HG03095 (cell line): ENCODE results near the gene LAMTOR1.
A peak's percentile ranks its signal among the peaks of the same experiment; 100 is the strongest.
"Not testable (repeated sequence)": the region's sequence is repeated elsewhere in the genome, so short reads cannot be mapped to it uniquely, and the experiment has no call there.

Source experiments
- ATAC-seq: cut with Tn5 transposase; IDR thresholded peaks from one replicate; pipeline ENCODE4 v1.9.1; 2021; ENCODE audit warnings: moderate library complexity; ENCODE audit not compliant: unreplicated experiment

Gene LAMTOR1

DNA sequence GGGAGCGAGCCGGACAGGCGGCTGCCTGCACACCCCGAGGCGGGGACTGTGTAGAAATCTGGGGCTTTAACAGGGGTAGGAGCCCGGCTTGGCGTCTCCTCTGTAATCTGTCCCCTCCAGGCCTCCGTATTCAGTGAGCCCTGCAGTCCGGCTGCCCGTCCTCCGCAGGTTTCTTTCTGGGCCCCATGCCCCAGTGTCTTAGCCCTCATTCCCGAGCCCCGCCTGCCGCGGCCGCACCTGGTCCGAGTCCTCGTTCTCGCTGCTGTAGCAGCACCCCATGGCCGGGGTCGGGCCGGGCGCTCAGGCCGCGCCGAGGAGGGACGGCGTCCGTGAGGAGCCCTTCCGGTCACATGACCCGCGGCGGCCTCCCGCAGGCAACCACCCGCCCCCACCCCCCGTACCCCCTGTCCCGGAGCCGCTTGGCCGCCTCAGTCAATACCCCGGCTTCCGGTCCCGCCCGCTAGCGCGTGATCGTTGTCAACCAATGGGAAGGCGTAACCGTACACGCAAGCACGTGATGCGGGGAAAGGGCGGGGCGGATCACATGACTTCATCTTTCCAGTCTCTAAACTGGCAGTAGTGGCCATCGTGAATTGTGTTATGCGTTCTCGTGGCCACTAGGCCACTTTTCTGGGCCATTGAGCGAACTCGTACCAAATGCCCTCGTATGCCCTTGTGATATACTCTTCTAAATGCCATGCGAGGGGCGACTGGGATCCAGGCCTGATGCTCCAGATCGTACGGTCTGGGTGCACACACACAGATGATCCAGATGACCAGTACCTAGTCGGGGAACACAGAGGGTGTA lies at the start of gene LAMTOR1:
Gene LAMTOR1 (minus strand): TSS at position 352 of the 808 bp plus-strand sequence. CDS start 73 bp downstream, at position 279.
- peak; percentile 73 for ATAC-seq

DNA sequence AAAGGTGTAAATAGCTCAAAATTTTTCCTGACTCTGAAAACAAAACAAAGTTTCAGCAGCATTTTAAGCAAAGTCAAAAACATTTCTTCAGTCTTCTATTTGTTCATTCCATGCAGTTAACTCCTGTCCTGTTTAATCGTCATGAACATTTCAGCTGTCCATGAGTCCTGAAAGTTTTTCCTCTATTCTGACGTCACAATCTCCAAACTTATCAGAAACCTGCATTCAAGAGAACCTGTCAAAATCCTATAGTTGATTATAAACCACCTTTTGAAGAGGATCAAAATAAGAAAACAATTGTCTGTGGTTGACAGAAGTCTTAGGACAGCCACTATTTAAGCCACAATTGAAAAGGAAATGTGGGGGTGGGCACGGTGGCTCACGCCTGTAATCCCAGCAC lies 47.8 kb upstream of the LAMTOR1 start:
- ATAC-seq, result no peak

DNA sequence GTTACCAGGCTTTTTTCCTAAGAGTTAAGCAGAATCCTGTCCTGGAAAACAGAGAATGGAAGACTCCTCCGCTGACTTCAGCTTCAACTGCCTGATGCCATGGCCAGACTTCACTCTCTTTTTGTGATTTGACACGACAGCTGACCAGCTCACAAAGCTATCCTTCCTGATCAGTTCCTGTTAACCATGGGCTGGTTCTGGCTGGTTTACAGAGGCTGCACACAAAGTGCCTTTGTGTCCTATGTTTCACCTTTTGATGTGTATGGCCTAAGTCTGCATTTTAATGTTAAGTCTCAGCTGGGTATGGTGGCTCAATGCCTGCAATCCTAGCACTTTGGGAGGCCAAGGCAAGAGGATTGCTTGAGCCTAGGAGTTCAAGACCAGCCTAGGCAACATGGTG lies 43.5 kb upstream of the LAMTOR1 start:
- no peak for ATAC-seq

DNA sequence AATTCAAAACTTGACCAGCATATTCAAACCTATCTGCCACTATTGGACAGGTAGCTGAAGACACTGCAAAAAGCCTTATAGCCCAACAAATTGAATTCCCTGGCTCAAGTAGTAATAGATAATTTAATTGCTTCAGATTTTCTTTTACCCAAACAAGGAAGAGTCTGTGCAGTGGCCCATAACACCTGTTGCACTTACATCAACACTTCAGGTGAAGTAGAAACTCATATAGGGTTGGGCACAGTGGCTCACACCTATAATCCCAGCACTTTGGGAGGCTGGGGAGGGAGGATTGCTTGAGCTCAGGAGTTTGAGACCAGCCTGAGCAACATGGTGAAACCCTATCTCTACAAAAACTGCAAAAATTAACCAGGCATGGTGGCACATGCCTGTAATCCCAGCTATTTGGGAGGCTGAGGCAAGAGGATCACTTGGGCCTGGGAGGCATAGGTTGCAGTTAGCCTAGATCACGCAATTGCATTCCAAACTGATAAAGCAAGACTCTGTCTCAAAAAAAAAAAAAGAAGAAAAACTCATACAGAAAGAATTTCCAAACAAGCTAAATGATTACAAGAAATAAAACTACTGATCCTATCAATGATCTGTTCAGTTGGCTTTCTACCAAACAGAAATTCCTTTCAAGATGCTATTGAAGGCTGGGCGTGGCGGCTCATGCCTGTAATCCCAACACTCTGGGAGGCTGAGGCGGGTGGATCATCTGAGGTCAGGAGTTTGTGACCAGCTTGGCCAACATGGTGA lies 41.9 kb upstream of the LAMTOR1 start:
- ATAC-seq, result no peak

DNA sequence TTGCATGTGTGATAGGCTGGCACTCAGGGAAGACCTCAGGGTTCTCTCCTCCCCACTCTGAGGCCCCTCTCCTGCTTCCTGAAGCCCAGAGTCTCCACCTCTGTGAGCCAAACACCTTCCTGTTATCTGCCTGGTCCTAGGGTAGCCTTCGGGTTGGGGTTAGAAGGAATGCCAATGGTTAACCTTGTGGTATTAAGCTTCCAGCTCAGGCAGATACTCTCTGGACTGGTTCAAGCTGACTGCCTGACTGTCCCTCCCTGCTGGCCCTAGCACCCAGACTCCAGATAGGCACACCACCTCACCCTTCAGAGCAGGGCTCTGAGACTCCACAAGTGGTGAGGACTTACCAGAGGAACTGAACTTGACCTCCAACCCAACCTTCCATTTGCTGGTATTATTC lies 39.4 kb upstream of the LAMTOR1 start:
- ATAC-seq, result not testable (repeated sequence)

DNA sequence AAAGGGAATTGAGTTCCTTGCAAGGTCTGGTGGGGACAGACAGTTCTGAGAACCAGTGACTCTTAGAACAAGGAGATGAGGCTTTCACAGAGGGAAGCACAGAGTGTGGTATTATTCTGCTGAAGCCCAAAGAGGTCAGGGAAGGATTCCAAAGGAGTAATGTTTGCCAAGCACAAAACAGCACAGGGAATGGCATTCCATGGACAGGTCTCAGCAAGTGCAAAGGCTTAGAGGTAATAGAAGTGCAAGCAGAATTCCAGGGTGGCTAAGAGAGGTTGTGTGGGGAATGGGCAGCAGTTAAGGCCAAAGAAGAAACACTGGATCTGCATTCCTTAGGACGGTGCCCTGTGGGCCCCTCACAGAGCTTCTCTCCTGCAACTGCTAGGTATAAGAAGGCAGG lies 39.0 kb upstream of the LAMTOR1 start:
- ATAC-seq, result not testable (repeated sequence)

DNA sequence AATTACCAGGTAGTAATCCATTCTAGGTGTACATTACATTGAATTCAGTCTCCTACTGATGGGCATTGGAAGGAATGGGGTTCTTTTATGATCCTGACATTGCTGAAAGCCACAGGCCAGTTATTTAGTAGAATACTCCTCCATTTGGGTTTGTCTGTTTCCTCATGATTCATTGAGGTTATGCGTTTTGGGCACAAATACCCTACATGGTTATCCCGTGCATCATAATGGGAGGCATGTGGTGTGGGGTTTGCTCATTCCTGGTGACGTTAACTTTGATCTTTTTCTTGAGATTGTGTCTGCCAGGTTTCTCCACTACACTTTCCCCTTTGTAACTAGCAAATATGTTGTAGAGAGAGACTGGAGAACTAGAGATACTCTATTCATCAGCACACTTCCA lies 38.0 kb upstream of the LAMTOR1 start:
- ATAC-seq, result no peak

DNA sequence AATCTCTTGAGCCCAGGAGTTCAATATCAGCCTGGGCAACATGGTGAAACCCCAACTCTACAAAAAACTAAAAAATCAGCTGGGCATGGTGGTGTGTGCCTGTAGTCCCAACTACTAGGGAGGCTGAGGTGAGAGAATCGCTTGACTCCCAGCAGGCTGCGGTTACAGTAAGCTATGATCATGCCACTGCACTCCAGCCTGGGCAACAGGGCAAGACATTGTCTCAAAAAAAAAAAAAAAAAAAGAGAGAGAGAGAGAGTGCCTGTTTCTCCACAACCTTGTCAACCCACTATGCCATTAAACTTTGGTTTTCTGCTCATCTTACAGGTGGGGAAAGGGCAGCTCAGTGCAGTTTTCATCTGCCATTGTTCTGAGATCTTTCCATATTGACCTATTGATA lies 37.6 kb upstream of the LAMTOR1 start:
- no peak for ATAC-seq

DNA sequence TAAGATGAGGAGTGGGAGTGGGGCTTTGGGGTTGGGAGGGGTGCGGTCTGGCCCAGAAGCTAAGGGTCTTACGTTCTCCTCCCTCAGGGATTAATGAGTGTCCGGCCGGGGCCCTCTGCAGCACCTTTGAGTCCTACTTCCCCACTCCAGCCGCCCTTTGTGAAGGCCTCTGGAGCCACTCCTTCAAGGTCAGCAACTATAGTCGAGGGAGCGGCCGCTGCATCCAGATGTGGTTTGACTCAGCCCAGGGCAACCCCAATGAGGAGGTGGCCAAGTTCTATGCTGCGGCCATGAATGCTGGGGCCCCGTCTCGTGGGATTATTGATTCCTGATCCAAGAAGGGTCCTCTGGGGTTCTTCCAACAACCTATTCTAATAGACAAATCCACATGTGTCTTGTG lies 36.4 kb upstream of the LAMTOR1 start:
- ATAC-seq, result no peak

DNA sequence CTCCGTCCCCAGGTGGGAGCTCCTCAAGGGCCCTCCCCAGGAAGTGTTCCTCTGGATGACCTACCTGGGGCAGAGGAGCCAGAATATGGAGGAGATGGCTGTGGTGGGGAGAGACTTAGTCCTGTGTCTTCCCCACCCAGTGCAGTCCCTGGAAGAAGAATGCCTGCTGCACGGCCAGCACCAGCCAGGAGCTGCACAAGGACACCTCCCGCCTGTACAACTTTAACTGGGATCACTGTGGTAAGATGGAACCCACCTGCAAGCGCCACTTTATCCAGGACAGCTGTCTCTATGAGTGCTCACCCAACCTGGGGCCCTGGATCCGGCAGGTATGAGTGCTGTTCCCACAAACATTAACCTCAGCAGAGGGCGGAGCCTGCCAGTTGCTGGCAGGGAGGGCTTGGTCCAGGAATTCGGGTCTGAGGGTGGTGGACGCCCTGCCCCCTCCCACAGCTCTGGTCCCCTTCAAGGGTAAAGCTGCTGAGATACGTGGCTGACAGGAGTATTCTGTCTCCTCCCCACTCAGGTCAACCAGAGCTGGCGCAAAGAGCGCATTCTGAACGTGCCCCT lies 35.8 kb upstream of the LAMTOR1 start:
- ATAC-seq, result no peak

DNA sequence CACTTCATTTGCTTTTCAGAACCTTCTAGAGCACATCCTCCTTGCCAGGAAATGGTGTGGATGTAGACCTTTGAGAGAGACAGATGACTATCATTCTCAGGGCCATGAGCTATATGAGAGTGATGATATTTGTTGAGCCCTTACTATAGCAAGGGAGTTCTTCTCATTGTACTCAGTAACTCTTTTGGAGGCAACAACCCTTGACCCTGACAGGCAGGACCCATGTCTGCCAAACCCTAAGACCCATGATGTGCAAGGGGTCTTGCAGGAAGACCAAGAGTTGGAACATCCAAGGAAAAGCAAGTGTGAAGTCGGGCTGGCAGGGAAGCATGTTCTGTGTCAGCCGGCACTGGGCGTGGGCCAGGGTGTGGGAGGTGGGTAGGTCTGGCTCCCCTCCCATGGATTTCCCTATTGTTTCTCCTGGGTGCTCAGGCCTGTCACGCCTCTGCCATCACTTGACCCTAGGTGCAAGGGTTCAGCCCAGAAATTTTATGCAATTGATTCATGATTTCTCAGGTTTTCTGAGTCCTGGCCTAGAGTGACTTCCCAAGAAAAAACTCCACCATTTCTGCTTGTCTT lies 33.7 kb upstream of the LAMTOR1 start:
- ATAC-seq, result no peak

DNA sequence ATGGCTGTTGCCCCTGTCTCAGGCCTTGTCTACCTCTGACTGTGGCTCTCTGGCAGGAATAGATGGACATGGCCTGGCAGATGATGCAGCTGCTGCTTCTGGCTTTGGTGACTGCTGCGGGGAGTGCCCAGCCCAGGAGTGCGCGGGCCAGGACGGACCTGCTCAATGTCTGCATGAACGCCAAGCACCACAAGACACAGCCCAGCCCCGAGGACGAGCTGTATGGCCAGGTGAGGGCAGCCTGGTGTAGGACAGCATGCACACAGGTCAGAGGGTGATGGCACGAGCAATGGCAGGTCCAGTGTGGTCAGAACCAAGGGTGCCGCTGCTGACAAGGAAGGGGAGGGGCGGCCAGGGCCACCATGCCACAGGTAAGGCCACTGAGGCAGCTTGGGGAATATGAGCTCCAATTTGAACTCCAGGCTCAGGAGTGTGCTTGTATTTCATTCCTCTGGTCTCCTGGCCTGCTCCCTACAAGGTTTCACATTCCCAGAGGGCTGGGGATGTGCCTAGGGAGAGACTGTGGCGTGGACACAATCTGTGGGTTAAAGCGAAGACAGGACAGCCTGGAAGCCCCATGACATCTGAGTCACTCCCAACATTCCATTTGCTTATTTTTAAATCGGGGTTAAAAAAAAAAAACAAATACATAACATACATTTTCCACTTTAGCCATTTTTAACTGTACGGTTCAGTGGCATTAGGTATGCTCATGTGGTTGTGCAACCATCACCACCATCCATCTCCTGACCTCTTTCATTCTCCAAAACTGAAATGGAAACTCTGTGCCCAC lies 33.0 kb upstream of the LAMTOR1 start:
- ATAC-seq, result no peak

DNA sequence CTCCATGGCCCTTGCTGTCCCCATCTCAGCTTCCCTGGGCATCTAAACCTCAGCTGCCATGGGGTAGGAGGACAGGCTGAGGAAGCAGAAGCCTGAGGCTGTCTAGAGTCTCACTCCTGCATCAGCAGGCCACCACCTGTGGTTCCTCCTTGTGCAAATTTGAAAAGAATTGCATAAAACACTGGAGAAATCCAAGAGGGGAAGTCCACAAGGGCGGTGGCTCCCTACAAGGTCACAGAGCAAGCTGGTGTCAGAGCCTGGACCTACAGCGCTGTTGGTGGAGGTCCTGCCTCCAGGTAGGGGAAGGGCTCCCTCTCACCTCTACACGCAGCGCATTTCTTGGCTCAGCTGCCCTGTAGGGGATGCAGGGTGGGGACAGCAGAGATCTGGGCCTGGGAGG lies 32.4 kb upstream of the LAMTOR1 start, which contains the start of gene FOLR3:
Gene FOLR3 (plus strand): TSS at position 253 of the 400 bp plus-strand sequence. CDS start 228 bp downstream, outside the sequence.
- ATAC-seq, result not testable (repeated sequence)

DNA sequence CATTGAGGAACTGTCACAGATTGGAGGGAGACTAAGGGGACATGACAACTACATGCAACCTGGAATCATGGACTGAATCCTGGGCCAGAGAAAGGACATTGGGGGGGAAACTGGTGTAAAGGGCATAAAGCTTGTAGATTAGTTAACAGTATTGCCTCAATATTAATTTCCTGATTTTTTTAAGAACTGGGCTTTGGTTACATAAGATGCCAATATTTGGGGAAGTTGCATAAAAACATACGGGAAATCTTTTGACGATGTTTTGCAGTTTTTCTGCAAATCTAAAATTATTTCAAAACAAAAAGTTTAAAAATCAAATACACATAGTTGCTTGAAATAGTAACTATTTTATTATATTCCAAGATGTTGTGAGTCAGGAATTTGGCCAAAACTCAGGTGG lies 29.5 kb upstream of the LAMTOR1 start:
- no peak for ATAC-seq

DNA sequence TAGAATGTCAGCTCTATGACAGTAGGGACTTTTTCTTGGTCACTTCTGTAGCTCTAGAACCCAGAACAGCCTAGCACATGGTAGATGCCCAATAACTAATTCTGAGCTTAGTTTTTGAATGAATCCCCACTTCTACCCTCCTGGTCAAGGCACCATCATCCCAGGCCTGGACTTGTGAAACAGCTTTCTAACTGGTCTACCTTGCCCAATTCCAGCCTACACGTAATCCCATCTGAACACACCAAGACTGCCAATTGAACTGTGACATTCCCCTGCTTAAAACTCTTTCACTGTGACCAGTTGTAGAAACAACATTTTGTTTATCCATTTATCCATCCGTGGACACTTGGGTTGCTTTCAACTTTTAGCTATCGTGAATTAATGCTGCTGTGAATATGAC lies 26.3 kb upstream of the LAMTOR1 start:
- no peak for ATAC-seq

DNA sequence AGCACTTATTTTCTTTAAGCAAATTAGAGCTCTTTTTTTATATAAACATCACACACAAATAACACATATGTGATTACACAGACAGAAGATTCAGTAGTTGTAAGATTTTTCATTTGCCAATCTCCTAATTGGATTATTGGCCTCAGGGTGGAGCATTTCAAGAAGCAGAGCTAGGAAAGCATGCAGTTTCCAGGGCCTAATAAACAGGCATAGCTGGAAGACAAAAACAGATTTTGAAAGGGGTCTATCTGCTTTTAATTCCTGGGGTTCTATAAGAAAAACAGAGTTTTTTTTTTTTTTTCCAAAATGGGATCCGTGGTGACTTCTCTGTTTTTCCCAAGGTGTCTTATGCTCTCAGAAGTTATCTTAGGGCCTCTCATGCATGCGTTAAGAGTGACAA lies 24.8 kb upstream of the LAMTOR1 start:
- ATAC-seq, result no peak

DNA sequence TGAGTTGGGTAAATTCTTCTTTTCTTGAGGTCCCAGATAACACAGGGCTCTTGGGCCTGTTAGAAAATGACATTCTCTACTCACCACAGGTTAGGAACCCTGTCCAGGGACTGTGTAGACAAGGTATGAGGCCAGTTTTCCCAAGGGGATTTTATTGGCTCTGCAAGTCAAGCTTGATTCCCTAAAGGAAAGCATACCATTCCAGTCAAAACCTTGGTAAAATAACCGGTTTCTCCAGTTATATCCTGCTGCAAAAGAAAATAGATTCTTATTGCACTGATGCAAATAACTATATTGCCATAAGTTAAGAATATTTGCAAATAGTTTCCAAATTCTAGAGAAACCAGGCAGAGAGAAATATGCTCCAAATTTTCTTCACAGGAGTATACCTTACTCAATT lies 22.9 kb upstream of the LAMTOR1 start:
- no peak for ATAC-seq

DNA sequence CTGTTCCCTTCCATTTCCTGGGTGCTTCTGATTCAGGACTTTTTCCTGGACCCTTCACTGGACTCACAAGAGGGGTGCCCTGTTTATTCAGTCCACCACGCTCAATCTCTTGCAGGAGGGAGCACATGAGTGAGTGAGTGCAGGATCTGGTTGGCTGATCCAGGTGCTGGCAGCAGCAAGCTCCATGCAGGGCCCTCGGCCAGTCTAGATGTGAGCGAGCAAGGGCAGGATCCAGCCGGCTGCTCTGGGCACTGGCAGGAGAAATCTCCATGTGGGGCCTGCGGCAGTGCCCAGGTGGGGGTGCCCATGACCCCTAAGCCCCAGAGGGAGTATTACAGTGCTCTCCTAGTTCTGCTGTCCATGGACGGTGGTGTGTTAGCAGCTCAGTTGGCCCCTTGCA lies 20.9 kb upstream of the LAMTOR1 start:
- no peak for ATAC-seq

DNA sequence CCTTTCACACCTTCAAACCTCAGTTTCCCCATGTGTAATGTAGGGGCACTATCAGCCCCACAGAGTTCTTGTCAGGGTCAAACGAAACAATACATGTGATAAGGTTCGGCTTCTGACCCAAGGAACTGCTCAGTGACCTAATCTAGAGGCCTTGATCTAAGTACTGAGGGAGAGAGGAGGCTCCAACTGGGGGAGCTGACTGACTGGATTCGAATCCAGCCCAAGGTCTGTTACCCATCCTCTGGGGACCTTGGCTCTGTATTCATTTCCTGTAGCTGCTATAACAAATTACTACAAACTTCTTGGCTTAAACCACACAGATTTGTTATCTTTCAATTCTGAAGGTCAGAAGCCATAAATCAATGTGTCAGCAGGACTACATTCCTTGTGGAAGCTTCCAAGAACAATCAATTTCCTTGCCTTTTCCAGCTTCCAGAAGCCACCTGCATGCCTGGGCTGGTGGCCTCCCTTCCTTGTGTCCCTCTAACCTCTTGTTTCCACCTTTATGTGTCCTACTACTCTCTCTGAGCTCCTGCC lies 20.1 kb upstream of the LAMTOR1 start:
- no peak for ATAC-seq

DNA sequence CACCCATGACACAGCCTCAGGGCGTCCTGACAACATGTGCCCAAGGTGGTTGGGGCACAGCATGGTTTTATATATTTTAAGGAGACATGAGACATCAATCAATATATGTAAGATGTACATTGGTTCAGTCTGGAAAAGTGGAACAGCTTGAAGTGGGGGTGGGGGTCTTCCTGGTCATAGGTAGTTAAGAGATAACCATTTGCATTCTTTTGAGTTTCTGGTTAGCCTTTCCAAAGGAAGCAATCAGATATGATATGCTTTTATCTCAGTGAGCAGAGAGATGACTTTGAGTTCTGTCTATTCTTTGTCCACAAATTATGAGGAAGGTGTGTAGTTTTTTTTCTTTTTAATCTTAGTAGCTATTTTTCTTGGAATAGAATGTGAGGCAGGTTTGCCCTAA lies 19.5 kb upstream of the LAMTOR1 start:
- no peak for ATAC-seq
